Measurements from ENCODE around the gene ADAMTSL4.

ADAMTSL4 gene

DNA sequence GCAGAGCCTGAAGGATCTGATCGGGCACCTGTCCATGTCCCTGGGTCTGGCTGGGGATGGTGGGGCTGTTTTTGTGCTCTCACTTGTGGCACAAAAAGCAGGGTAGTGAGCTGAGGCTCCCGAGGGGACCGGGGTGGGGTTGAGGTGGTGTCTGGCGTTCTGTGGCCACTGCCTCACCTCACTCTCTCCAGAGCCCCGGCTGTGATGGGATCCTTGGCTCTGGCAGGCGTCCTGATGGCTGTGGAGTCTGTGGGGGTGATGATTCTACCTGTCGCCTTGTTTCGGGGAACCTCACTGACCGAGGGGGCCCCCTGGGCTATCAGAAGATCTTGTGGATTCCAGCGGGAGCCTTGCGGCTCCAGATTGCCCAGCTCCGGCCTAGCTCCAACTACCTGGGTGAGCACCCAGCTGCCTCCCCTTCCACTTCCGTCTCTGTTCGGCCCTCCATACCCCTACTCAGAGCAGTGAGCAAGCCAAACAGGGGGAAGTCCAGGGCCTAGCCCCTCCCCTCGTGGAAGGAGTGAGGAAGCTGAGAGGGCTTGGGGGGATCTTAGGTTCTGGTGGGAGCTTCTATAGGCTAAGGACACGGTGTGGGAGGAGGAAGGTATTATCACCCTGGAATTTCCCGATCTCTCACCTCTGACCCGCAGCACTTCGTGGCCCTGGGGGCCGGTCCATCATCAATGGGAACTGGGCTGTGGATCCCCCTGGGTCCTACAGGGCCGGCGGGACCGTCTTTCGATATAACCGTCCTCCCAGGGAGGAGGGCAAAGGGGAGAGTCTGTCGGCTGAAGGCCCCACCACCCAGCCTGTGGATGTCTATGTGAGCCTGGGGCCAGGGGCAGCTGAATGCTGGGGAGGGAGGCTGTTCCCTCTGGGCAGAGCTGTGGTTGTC lies 7.0 kb downstream of the ADAMTSL4 start:
- DNase-seq = peak; percentile 6

DNA sequence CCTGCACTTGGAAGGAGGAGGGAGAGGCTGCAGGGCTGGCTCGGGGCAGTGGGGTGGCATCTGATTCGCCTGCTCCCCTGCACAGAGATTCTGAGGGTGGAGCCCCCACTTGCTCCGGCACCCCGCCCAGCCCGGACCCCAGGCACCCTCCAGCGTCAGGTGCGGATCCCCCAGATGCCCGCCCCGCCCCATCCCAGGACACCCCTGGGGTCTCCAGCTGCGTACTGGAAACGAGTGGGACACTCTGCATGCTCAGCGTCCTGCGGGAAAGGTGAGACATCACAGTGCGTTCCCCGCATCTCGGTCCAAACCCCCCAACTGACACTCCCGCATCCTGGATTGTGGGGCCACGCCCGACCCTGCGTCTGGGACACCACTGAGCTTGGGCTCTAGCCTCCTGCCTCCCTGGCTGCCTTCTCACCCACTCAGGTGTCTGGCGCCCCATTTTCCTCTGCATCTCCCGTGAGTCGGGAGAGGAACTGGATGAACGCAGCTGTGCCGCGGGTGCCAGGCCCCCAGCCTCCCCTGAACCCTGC lies 7.9 kb downstream of the ADAMTSL4 start:
- DNase-seq = peak; percentile 1

DNA sequence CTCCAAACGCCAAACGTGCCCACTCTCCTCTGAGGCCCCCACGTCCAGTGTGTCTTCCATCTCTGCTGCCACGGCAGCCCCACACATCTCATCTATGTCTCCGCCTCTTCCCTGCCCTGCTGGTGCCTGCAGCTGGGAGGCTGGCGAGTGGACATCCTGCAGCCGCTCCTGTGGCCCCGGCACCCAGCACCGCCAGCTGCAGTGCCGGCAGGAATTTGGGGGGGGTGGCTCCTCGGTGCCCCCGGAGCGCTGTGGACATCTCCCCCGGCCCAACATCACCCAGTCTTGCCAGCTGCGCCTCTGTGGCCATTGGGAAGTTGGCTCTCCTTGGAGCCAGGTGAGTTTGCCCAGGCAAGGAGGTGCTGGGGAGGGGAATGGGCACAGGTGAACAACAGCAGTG lies 8.6 kb downstream of the ADAMTSL4 start:
- DNase-seq = no peak

DNA sequence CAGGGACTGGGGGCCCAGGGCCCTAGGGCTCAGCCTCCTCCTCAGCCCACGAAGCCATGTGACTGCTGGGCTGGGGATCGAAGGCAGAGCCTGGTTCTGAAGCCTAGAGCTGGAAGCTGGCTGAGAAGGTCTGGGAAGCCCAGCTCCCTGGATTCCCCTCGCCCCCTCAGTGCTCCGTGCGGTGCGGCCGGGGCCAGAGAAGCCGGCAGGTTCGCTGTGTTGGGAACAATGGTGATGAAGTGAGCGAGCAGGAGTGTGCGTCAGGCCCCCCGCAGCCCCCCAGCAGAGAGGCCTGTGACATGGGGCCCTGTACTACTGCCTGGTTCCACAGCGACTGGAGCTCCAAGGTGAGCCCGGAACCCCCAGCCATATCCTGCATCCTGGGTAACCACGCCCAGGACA lies 9.1 kb downstream of the ADAMTSL4 start:
- DNase-seq = no peak

DNA sequence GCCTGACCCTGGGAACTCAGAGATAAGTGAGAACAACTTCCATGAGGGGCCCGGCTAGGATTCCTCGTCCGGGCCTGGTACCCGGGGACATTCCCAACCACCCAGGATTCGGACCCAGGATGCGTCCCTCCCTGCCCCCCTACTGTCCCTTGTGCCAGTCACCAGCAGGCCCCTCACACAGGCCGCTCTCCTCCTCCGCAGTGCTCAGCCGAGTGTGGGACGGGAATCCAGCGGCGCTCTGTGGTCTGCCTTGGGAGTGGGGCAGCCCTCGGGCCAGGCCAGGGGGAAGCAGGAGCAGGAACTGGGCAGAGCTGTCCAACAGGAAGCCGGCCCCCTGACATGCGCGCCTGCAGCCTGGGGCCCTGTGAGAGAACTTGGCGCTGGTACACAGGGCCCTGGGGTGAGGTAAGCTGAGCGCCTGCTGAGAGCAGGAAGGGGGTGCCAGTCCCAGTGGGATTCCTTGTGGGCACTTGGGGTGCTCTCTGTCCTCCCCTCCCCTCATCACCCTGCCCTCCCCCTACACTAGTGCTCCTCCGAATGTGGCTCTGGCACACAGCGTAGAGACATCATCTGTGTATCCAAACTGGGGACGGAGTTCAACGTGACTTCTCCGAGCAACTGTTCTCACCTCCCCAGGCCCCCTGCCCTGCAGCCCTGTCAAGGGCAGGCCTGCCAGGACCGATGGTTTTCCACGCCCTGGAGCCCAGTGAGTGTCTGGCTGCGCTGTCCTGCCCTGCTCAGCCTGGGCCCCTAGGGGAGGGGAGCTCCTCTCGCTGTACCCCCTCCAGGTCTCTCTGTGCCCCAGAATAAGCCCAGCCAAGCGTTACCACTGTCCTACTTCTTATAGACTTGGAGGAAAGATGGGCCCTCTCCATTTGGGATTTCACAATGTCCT lies 9.8 kb downstream of the ADAMTSL4 start:
- DNase-seq = peak; percentile 16

DNA sequence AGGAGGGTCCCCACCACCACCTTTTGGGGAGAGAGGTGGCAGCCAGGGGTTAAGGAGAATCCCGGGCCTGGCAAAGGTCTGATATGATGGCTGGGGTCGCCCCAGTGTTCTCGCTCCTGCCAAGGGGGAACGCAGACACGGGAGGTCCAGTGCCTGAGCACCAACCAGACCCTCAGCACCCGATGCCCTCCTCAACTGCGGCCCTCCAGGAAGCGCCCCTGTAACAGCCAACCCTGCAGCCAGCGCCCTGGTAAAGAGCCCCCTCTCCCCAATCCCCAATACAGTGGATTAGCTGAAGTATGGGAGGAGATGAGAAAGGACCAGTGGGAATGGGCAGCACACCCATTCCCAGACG lies 10.4 kb downstream of the ADAMTSL4 start:
- peak; percentile 9 for DNase-seq

DNA sequence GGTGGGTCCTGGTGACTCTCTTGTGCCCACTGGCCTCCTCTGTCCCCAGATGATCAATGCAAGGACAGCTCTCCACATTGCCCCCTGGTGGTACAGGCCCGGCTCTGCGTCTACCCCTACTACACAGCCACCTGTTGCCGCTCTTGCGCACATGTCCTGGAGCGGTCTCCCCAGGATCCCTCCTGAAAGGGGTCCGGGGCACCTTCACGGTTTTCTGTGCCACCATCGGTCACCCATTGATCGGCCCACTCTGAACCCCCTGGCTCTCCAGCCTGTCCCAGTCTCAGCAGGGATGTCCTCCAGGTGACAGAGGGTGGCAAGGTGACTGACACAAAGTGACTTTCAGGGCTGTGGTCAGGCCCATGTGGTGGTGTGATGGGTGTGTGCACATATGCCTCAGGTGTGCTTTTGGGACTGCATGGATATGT lies 10.8 kb downstream of the ADAMTSL4 start:
- peak; percentile 82 for DNase-seq

DNA sequence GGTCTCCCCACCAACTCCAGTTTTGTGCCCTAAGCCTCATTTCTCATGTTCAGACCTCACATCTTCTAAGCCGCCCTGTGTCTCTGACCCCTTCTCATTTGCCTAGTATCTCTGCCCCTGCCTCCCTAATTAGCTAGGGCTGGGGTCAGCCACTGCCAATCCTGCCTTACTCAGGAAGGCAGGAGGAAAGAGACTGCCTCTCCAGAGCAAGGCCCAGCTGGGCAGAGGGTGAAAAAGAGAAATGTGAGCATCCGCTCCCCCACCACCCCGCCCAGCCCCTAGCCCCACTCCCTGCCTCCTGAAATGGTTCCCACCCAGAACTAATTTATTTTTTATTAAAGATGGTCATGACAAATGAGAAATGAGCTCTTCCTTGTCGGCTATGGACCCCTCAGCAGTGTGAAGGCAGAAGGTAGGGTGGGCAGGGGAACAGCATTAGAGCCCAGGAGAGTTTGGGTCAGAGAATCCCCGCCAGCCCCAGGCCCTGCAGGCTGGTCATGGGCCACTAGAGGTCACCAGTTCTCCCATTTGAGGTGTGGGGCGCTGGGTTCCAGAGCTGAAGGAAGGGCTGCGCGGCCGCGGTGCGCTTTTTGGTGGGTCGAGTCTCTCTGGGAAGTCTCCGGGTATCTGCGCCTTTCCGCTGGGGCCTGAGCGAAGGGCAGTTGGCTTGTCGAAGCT lies 11.5 kb downstream of the ADAMTSL4 start:
- DNase-seq = peak; percentile 85

DNA sequence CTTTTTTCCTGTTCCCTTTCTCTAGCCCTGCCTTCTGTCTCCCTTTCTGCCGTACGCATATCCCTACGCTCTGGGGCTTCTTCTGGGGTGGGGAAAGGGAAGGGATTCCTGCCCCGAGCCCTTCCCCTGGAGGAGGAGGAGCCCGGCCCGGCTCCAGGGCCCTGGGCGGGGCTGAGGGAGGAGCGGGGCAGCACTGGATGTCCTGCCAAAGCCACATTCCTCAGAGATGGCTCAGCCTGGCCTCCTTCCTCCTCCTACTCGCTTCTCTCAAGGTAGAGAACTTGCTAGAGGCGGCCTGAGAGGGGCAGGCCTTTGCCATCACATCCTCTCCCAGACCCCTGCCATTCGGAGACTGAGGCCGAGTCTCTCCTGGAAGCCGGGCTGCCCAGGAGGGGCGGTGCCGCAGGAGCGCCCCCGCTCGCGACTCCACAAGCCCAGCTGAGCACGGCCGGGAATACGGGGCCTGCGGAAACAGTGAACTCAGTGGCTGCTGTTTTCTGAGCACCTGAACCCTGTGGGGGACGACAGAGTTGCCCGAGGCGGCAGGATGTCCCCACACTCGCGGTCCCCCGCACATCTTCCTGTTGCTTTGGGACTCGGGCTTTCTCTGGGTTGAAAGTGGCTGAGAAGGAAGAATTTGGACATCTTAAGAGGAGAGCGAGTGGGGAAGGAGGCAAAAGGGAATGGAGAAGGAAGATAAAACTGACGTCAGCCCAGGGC lies 12.2 kb downstream of the ADAMTSL4 start:
- DNase-seq = peak; percentile 67

DNA sequence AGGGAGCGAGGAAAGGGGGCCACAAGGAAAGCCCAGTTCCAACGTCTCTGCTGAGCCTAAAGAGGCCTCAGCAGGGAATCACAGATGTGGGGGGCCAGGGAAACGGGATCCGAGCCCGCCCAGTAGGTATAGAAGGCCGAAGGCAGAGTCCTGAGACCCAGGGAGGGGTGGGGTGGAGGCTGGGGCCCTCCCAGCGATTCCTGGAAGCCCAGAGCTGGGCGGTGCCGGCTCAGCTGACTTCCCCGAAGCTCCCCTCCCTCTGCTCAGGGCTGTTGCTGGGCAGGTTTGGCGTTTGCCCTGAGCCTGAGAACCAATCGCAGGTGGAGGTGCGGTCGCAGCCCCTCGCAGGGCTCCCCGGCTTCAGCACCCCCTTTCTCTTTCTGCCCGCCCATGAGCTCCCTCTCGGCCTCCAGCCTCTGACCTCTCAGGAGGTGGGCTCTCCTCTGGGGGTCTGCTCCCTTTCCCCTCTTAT lies 12.8 kb downstream of the ADAMTSL4 start:
- peak; percentile 87 for DNase-seq

DNA sequence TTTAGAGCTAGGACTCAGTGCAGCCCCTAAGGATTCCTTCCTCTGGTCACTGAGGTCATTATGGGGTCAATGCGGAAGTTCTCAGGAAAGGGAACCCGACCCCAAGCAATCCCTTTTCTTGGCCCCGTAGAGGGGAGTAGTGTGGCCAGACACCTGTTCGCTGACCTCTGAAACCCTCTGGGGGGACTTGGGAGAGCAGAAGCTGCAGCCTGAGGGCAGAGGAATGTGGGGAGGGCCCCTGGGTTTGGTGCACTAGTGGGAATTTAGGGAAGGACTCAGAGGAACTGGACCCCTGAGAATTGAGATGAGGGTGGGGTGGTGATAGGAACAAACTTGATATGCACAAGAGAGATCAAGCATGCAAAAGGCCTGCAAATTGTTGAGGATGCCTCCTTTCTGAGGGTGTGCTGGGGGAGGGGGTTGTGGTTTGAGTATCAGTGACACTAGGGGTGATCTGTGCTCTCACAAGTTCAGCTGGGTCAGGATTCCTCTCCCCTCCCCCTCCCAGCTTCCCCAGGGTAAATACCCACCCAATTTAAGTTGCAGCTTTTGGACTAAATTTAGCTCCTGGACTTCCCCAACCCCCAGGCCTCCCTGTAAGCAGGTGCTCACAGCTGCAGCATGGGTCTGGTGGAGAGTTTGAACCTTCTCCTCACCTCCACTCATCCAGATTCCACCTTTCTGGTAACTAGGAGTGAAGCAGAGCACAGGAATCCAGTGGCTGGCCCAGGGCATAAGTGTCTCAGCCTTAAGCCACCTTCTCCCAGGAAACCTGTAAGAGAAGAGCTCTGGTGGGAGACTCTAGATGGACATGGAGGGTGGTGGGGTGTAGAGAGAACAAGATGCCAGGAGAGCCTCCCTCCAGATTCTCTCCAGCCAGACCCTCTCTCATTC lies 13.5 kb downstream of the ADAMTSL4 start:
- DNase-seq = peak; percentile 88

DNA sequence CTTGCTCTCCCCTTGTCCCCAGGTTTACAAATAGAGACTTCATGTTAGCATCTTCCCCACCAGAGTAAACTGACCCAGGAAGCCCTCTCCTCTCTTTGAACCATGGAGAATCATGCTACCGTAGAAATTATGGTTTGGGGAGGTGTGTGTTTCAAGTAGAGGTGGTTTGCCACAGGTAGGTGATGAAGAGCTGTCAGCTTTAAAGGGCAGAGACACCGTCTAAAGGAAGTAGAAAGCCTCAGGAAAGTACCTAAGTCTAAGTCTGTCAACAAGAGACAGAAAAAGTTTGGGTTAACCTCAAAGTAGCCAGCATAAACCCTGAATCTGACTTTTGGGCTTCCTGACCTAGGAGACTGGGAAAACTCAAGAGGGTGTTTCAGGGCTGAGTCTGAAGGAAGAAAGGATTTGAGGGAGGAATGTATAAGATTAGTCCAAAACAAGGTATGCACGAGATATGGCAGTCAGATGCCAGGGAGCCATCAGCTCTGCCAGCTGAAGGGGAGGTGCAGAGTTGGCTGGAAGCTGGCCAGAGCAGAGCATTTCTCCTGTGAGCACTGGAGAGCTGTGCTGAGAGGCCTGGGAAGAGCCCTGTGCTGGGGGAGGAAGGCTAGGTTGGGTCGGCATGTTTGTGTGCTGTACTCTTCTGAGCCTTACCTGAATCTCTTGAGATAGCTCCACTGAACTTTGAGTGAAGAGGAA lies 14.3 kb downstream of the ADAMTSL4 start:
- peak; percentile 88 for DNase-seq

DNA sequence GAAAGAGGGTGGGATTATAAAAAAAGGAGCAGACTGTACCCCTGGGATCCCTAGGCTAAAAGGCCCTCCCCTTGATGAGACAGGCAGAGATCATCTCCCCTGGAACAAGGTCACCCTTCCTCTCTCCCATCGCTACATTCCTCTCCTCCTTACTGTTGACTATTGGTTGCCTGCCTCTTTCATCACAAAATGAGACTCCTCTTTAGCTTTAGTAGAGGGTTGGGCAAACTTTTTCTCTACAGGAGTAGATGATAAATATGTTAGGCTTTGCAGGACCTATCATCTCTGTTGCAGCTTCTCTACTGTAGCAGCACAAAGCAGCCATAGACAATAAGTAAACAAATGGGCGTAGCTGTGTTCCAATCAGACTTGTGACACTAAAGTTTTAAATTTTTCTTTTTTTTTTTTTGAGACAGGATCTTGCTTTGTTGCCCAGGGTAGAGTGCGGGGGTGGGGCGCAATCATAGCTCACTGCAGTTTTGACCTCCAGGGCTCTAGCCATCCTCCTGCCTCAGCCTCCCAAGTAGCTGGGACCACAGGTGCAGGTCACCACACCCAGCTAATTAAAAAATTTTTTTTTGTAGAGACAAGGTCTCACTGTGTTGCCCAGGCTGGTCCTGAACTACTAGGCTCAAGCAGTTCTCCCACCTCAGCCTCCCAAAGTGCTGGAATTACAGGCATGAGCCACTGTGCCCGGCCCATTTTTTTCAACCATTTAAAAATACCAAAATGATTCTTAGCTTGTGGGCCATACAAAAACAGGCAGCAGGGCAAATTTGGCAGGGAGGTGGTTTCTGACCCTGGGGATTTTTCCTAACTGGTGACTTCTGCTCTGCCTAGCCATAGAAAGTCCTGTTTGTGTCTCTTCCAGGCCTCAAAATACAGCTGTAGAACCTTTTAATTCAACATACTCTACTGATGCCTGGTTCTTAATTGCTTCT lies 15.1 kb downstream of the ADAMTSL4 start:
- peak; percentile 58 for DNase-seq

DNA sequence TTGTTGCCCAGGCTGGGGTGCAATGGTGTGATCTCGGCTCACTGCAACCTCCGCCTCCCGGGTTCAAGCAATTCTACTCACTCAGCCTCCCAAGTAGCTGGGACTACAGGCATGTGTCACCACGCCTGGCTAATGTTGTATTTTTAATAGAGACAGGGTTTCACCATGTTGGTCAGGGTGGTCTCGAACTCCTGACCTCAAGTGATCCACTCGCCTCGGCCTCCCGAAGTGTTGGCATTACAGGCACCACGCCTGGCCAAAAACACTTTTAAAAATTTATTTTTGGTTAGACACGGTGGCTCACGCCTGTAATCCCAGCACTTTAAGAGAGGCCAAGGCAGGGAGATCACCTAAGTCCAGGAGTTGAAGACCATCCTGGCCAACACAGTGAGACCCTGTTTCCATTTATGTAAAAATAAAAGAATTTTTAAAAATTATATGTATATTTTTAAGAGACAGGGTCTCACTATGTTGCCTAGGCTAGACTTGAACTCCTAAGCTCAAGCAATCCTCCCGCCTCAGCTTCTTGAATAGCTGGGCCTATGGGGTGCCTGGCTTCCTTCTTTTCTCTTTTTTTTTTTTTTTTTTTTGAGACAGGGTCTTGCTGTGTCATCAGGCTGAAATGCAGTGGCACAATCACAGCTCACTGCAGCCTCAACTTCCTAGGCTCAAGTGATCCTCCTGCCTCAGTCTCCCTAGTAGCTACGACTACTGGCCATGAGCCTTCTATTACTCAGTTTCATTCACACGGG lies 16.2 kb downstream of the ADAMTSL4 start:
- DNase-seq = peak; percentile 21

DNA sequence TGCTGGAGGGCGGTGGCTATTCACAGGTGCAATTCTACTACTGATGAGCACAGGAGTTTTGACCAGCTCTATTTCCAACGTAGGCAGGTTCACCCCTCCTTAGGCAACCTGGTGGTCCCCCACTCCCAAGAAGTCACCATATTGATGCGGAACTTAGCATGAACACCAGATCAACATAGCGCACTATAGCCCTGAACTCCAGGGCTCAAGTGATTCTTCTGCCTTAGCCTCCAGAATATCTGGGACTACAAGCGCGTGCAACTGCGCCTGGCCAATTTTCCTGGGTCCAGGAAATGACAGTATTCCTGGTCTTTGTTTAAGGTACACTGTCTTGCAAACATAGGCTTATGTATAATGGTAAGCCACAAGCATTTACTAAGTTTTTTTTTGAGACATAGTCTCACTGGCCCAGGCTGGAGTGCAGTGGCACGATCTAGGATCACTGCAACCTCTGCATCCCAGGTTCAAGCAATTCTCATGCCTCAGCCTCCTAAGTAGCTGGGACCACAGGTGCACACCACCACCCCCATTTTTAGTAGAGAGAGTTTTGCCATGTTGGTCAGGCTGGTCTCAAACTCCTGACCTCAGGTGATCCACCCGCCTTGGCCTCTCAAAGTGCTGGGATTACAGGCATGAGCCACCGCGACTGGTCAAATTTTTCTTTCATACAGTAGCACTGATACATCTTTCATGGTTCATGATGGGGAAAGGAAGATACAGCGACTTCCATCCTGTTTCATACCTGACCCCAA lies 17.6 kb downstream of the ADAMTSL4 start:
- DNase-seq = peak; percentile 43

DNA sequence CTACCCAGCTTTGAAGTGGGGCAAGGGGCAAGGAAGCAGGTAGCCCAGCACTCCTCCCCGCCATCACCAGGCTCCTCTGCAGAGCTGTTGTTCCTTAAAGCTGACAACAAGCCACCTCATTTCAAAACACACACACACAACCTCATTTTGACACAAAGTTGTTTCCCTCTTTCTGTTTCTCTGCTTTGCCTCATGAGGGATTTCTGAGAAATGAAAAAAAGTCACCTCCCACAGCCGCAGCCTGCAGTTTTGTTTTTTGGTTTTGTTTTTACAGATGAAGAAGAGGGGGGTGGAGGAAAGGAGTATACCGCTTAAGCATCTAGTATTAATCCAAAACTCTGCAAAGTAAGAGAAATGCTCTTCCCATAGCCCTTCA lies 18.1 kb downstream of the ADAMTSL4 start:
- DNase-seq = peak; percentile 87

DNA sequence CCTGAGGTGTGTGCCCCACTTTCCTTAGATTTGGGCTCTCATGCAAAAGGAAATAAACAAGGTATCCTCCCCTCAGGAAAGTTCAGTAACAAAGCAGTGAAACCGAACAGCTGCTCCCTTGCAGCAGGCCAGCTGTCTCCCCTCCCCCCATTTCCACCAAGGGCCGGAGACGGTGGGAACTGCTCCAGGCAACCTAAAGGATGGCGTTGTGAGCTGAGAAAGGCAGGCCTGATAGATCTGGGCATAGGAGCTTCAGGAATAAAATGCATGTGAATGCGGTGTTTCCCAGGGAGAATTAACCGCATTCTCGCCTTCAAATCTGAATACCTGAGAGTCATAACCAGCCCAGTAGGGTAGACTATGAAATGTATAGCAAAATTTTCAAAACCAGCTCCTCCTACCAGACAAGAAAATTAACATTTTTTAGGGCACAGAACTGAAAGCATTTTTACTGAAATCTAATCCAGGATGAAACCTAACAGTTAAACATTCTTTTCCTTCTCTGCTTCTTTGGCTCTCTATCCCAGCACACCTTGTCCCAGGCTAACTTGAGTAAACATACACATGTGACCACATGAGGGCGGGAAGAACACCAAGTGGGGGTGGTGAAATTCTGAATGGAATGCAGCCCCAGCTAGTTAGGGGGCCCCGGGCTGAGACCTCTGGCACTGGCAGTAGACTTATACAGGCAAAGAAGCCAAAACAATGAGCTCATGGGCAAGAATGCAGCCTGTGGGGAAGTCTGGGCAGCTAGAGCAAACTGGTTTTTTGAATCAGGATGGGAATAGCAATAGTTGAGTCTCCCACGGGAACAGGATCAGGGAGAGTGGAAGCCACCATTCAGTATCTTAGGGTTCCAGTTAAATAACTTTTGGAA lies 18.7 kb downstream of the ADAMTSL4 start:
- DNase-seq = peak; percentile 67
